ENCODE data around the gene OTOL1. TPM values are rescaled to one million over a fixed set of nuclear protein-coding genes. Genes with fewer than 3 reads are reported as not detected.
"Not testable (repeated sequence)": the region's sequence is repeated elsewhere in the genome, so short reads cannot be mapped to it uniquely, and the experiment has no call there.

The OTOL1 gene
- total RNA-seq, 1 donor from 2014 or later, result not detected

GRCh38 chr3:161471211-161471610 lies 25.4 kb upstream of the OTOL1 start:
- DNase-seq, result no peak
- no peaks in the 10 kb centered on the region for H3K4me1 ChIP-seq
- no peaks in the 10 kb centered on the region for H3K27me3 ChIP-seq (ENCODE audit: low read depth)
- H3K4me3 ChIP-seq, result no peak overlapping the region
- TF ChIP-seq, protein P1, sequence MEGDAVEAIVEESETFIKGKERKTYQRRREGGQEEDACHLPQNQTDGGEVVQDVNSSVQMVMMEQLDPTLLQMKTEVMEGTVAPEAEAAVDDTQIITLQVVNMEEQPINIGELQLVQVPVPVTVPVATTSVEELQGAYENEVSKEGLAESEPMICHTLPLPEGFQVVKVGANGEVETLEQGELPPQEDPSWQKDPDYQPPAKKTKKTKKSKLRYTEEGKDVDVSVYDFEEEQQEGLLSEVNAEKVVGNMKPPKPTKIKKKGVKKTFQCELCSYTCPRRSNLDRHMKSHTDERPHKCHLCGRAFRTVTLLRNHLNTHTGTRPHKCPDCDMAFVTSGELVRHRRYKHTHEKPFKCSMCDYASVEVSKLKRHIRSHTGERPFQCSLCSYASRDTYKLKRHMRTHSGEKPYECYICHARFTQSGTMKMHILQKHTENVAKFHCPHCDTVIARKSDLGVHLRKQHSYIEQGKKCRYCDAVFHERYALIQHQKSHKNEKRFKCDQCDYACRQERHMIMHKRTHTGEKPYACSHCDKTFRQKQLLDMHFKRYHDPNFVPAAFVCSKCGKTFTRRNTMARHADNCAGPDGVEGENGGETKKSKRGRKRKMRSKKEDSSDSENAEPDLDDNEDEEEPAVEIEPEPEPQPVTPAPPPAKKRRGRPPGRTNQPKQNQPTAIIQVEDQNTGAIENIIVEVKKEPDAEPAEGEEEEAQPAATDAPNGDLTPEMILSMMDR (IDR thresholded peaks at IDR 0.05; ENCODE audit: borderline replicate concordance), result no peak
- no peaks in the 10 kb centered on the region for H3K36me3 ChIP-seq
- no peaks in the 10 kb centered on the region for H3K9me3 ChIP-seq (replicated peaks)
- no peak overlapping the region for H3K27ac ChIP-seq (replicated peaks)
- intact Hi-C loops (cut with micrococcal nuclease), result no loop called here

DNA sequence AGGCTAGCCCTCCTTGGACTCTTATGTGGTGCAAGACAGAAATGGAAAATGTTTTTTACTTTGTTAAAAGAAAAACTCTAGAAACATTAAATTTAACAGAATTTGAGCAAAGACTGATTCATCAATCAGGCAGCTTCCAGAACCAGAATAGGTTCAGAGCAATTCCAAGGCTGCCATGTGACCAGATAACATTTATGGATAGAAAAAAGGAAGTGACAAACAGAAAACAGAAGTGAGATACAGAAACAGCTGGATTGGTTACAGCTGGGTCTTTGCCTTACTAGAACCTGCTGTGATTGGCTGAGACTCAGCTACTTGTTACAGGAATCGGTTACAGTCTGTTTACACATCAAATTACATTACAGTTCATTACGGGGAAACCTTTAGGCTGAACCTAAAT lies 22.5 kb upstream of the OTOL1 start:
- Histone ChIP-seq H3K27me3 (ENCODE audit: low read depth) (no peaks in the 10 kb centered on the region), H3K27ac (replicated peaks) (no peak overlapping the region), H3K36me3 (no peaks in the 10 kb centered on the region), H3K4me3 (no peak overlapping the region), H3K4me1 (no peaks in the 10 kb centered on the region), H3K9me3 (replicated peaks) (no peaks in the 10 kb centered on the region)
- intact Hi-C loops (cut with micrococcal nuclease), result no loop called here
- no peak for DNase-seq
- TF ChIP-seq, protein P1 (IDR thresholded peaks at IDR 0.05; ENCODE audit: borderline replicate concordance), result no peak

- DNase-seq, result no peak
- TF ChIP-seq, protein P1 (IDR thresholded peaks at IDR 0.05; ENCODE audit: borderline replicate concordance), result no peak
- no peak overlapping the region for H3K4me3 ChIP-seq
- intact Hi-C loops (cut with micrococcal nuclease), result no loop called here
- no peaks in the 10 kb centered on the region for H3K36me3 ChIP-seq
- H3K4me1 ChIP-seq, result no peaks in the 10 kb centered on the region
- no peaks in the 10 kb centered on the region for H3K9me3 ChIP-seq (replicated peaks)
- H3K27me3 ChIP-seq (ENCODE audit: low read depth), result no peaks in the 10 kb centered on the region
- no peak overlapping the region for H3K27ac ChIP-seq (replicated peaks)
Measured at GRCh38 chr3:161474741-161475140, 21.9 kb upstream of the OTOL1 start.

DNA sequence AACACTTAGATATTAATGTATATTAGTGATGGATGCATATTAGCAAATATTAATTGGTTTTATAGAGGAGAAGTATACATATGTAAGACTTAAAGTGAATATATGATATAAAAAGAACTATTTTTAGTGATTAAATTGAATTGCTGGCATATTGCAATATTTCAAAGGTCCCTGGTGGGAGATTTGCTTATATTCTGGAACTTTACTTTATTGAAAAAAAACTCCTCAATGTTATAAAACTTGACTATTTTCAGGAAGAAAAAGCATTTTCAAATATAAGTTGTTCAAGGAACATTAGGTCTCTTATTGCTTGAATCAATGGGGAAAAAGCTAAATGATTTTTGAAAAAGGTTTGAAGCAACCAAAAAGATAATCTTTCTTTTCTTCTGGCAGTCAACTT lies 21.4 kb upstream of the OTOL1 start:
- H3K27ac ChIP-seq (replicated peaks), result no peak overlapping the region
- no peaks in the 10 kb centered on the region for H3K4me1 ChIP-seq
- H3K36me3 ChIP-seq, result no peaks in the 10 kb centered on the region
- no peak overlapping the region for H3K4me3 ChIP-seq
- no peaks in the 10 kb centered on the region for H3K27me3 ChIP-seq (ENCODE audit: low read depth)
- intact Hi-C loops (cut with micrococcal nuclease), result no loop called here
- no peaks in the 10 kb centered on the region for H3K9me3 ChIP-seq (replicated peaks)
- TF ChIP-seq, protein P1 (IDR thresholded peaks at IDR 0.05; ENCODE audit: borderline replicate concordance), result no peak
- no peak for DNase-seq

GRCh38 chr3:161475905-161476304 lies 20.7 kb upstream of the OTOL1 start:
- TF ChIP-seq, protein P1 (IDR thresholded peaks at IDR 0.05; ENCODE audit: borderline replicate concordance), result no peak
- no peaks in the 10 kb centered on the region for H3K9me3 ChIP-seq (replicated peaks)
- no peaks in the 10 kb centered on the region for H3K4me1 ChIP-seq
- DNase-seq, result no peak
- H3K27me3 ChIP-seq (ENCODE audit: low read depth), result no peaks in the 10 kb centered on the region
- H3K4me3 ChIP-seq, result no peak overlapping the region
- intact Hi-C loops (cut with micrococcal nuclease), result no loop called here
- no peaks in the 10 kb centered on the region for H3K36me3 ChIP-seq
- H3K27ac ChIP-seq (replicated peaks), result no peak overlapping the region

- no peak for DNase-seq
- H3K9me3 ChIP-seq (replicated peaks), result no peaks in the 10 kb centered on the region
- H3K4me3 ChIP-seq, result no peak overlapping the region
- no peaks in the 10 kb centered on the region for H3K36me3 ChIP-seq
- H3K4me1 ChIP-seq, result no peaks in the 10 kb centered on the region
- intact Hi-C loops (cut with micrococcal nuclease), result no loop called here
- H3K27ac ChIP-seq (replicated peaks), result no peak overlapping the region
- H3K27me3 ChIP-seq (ENCODE audit: low read depth), result peaks cover 4% of the 10 kb centered on the region
- TF ChIP-seq, protein P1 (IDR thresholded peaks at IDR 0.05; ENCODE audit: borderline replicate concordance), result no peak
Measured at GRCh38 chr3:161484226-161484625, 12.4 kb upstream of the OTOL1 start.

GRCh38 chr3:161488284-161488683 lies 8.3 kb upstream of the OTOL1 start:
- H3K27me3 ChIP-seq (ENCODE audit: low read depth); DNase-seq; intact Hi-C loops (cut with micrococcal nuclease); H3K4me3 ChIP-seq; H3K27ac ChIP-seq (replicated peaks); H3K9me3 ChIP-seq (replicated peaks); H3K36me3 ChIP-seq; H3K4me1 ChIP-seq: not testable (repeated sequence)

All from left ventricle myocardium inferior (tissue), 1 donor.